H1 (cell line): ENCODE data around the gene QRICH1. TPM values are rescaled to one million over a fixed set of nuclear protein-coding genes. Genes with fewer than 3 reads are reported as not detected.

Experiments
- CEBPB ChIP-seq: IDR thresholded peaks from 2 replicates; pipeline ENCODE4 v1.6.1; 2012; ENCODE audit warnings: low read depth, low read length
- CHD1 ChIP-seq: IDR thresholded peaks from 2 replicates; pipeline ENCODE4 v1.6.1; 2012; ENCODE audit warnings: low read depth, low read length, improper control_type of control experiment
- CTBP2 ChIP-seq: IDR thresholded peaks from 2 replicates; pipeline ENCODE4 v1.7.0; 2011; ENCODE audit warnings: borderline replicate concordance, mild to moderate bottlenecking, moderate library complexity, mixed read lengths, low read length; ENCODE audit not compliant: insufficient read depth, insufficient read length
- EZH2 ChIP-seq: fragments of 200-600 bp; sonication (generic); IDR thresholded peaks from 2 replicates; pipeline ENCODE4 v1.7.1; 2012; ENCODE audit warnings: low read depth, mild to moderate bottlenecking, moderate library complexity, low read length, inconsistent platforms; ENCODE audit not compliant: severe bottlenecking
- FOSL1 ChIP-seq: IDR thresholded peaks from 2 replicates; pipeline ENCODE4 v1.6.1; 2011; ENCODE audit warnings: mild to moderate bottlenecking, low read depth, low read length, moderate library complexity; ENCODE audit not compliant: insufficient read depth
- GTF2F1 ChIP-seq: IDR thresholded peaks from 2 replicates; pipeline ENCODE4 v1.6.1; 2012; ENCODE audit warnings: low read depth, low read length, improper control_type of control experiment, borderline replicate concordance
- HDAC6 ChIP-seq: IDR thresholded peaks from one replicate; pipeline ENCODE4 v1.7.1; 2012; ENCODE audit warnings: low read depth, mild to moderate bottlenecking, inconsistent platforms, low read length, moderate library complexity
- KDM1A ChIP-seq: fragments of 200-600, 300-600 bp; sonication (generic); IDR thresholded peaks from 2 replicates; pipeline ENCODE4 v1.7.1; 2016; ENCODE audit warnings: mild to moderate bottlenecking, low read length, borderline replicate concordance
- KDM4A ChIP-seq: IDR thresholded peaks from one replicate; pipeline ENCODE4 v1.7.1; 2012; ENCODE audit warnings: low read depth, mild to moderate bottlenecking, moderate library complexity, low read length, inconsistent platforms; ENCODE audit not compliant: severe bottlenecking
- NRF1 ChIP-seq: IDR thresholded peaks from 2 replicates; pipeline ENCODE4 v1.6.1; 2011; ENCODE audit warnings: mild to moderate bottlenecking, low read depth, low read length, improper control_type of control experiment
- RXRA ChIP-seq: IDR thresholded peaks from 2 replicates; pipeline ENCODE4 v1.6.1; 2011; ENCODE audit warnings: low read depth, mild to moderate bottlenecking, low read length, moderate library complexity; ENCODE audit not compliant: insufficient read depth
- SIRT6 ChIP-seq: IDR thresholded peaks from one replicate; pipeline ENCODE4 v1.7.1; 2012; ENCODE audit warnings: low read length, inconsistent platforms
- SP2 ChIP-seq: IDR thresholded peaks from 2 replicates; pipeline ENCODE4 v1.6.1; 2012; ENCODE audit warnings: mild to moderate bottlenecking, low read length, inconsistent platforms
- TAF1 ChIP-seq: IDR thresholded peaks from 2 replicates; pipeline ENCODE4 v1.6.1; 2011; ENCODE audit warnings: mild to moderate bottlenecking, low read depth, low read length
- TBP ChIP-seq: IDR thresholded peaks from 2 replicates; pipeline ENCODE4 v1.6.1; 2011; ENCODE audit warnings: low read depth, low read length, improper control_type of control experiment
- YY1 ChIP-seq: IDR thresholded peaks from 2 replicates; pipeline ENCODE4 v1.6.1; 2011; ENCODE audit warnings: low read depth, mild to moderate bottlenecking, low read length
- polyA plus RNA-seq, 7 experiments: library from polyadenylated mRNA; depleted of rRNA in 3 of 7; stranded (reverse) in 5 of 7; unstranded in 2 of 7; fragments of >200 nt in 5 of 7; fragments of 200-250 nt in 2 of 7; gene quantifications; 1 replicate in 5 of 7; 2 replicates in 1 of 7; 4 replicates in 1 of 7; pipeline versions ENCODE4 v1.2.1 to v1.2.3, GENCODE V29; 2011 to 2013; ENCODE audit warnings: missing spikeins in 2 of 7, mixed read lengths in 2 of 7
- total RNA-seq: library from RNA; stranded (reverse); fragmentation: NEBNext Ultra II Directional; extraction: Animal tissue kit (Norgen Biotek cat#: 25700); gene quantifications from 2 replicates; pipeline ENCODE4 v1.2.1, GENCODE V29; 2021

QRICH1 gene
- total and polyA plus RNA-seq, 2 of the 8 experiments (the other 6 are each of a cell fraction or from before 2014, with no cell fraction given) = 128 to 142 TPM

DNA sequence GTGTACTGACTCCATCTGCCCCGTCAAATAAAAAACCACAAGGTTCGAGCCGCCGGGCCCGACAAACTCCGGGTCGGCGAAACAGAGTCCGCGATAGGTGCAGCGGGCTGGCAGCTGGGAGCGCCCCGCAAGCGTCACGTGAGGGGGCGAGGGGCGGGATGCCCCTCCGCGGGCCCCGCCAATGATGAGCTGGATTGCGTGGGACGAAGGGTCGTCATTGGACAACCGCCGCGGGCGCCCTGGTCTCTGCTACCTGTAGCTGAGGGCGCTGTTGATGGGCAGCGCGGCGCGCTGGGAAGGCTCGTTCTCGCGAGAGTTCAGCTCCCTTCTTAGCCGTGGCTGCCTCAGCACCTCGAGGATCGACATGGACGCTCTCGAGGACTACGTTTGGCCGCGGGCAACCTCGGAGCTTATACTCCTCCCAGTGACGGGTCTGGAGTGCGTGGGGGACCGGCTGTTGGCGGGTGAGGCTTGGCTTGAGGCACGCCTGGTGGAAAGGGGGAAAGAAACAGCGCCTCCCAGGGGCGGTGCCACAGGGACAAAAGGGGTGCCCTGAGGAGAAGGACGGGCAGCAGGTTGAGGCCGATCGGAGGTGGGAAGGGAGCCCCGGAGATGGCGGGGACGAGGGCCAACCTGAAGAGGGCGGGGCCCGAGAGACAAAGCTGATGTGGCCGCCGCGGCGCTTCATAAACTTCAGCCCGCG is 86.7 kb downstream of the QRICH1 start, which contains the start of gene WDR6 (continued):
- TF ChIP-seq KDM1A (no peak), YY1 (peak; percentile 65; the same call in 1 of the 2 replicates), CHD1 (peak; percentile 32; the same call in 1 of the 2 replicates), CEBPB (no peak), FOSL1 (no peak), KDM4A (peak; percentile 73), GTF2F1 (peak; percentile 75; the same call in 1 of the 2 replicates), CTBP2 (peak; percentile 74), SP2 (peak; percentile 54; the same call in 1 of the 2 replicates), TBP (peak; percentile 88), SIRT6 (no peak), HDAC6 (no peak), EZH2 (no peak), RXRA (no peak), TAF1 (peak; percentile 94), NRF1 (no peak)
